ENCODE results near the gene SCRN1. TPM values are rescaled to one million over a fixed set of nuclear protein-coding genes. Genes with fewer than 3 reads are reported as not detected.
"Not testable (repeated sequence)": the region's sequence is repeated elsewhere in the genome, so short reads cannot be mapped to it uniquely, and the experiment has no call there.

SCRN1 gene
- total RNA-seq, 3 donors from 2014 or later (not counting 1 experiment from before 2014, with no cell fraction given) = 23.4 to 31.3 (median 26.9) TPM

DNA sequence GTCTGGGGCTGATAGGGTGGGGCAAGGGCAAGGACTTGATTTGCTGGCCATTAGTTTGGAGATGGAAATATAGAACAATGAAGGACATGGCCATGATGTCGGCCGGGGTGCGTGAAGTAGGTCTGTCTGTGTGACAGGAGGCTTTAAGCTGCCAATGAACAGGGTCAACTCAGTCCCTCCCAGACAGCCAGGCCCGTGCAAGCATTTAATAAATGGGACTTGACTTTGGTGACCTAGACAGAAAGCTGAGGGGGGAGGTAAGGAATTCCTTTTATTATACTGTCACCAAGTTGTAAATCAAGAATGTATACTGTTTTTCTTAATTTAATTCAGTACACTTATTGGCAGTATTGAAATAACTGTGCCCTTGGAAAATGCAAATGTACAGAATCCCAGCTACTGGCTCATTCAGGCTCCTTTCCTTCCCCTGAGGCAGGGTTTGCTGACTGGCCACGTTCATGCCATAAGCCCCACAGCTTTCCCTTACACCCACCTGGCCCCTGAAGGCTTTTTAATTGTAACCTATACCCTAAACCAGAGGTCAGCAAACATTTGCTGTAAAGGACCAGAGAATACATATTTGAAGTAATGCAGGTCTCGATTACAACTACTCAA is 96.1 kb downstream of the SCRN1 start:
- Histone ChIP-seq H3K27ac (ENCODE audit: low read length) (no peak overlapping the region), H3K9me3 (ENCODE audit: control insufficient read depth, insufficient read depth, low read length) (no peaks in the 10 kb centered on the region), H3K4me3 (ENCODE audit: low read length) (no peak overlapping the region), H3K27me3 (ENCODE audit: control insufficient read depth, insufficient read depth, low read length) (no peaks in the 10 kb centered on the region), H3K4me1 (ENCODE audit: control insufficient read depth, insufficient read depth, low read length) (no peaks in the 10 kb centered on the region), H3K36me3 (ENCODE audit: control insufficient read depth, insufficient read depth, low read length) (no peaks in the 10 kb centered on the region)
- 89% methylated on average over 6 of the region's 6 CpGs for WGBS (ENCODE audit: insufficient coverage)
- TF ChIP-seq, protein P1, sequence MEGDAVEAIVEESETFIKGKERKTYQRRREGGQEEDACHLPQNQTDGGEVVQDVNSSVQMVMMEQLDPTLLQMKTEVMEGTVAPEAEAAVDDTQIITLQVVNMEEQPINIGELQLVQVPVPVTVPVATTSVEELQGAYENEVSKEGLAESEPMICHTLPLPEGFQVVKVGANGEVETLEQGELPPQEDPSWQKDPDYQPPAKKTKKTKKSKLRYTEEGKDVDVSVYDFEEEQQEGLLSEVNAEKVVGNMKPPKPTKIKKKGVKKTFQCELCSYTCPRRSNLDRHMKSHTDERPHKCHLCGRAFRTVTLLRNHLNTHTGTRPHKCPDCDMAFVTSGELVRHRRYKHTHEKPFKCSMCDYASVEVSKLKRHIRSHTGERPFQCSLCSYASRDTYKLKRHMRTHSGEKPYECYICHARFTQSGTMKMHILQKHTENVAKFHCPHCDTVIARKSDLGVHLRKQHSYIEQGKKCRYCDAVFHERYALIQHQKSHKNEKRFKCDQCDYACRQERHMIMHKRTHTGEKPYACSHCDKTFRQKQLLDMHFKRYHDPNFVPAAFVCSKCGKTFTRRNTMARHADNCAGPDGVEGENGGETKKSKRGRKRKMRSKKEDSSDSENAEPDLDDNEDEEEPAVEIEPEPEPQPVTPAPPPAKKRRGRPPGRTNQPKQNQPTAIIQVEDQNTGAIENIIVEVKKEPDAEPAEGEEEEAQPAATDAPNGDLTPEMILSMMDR (IDR thresholded peaks at IDR 0.05) = no peak
- ATAC-seq = no peak
- Mint-ChIP-seq H3K4me3 (no peak overlapping the region), H3K4me1 (no peaks in the 10 kb centered on the region), H3K27me3 (ENCODE audit: low read depth in 2 of 2) (peaks cover 9 to 18% of the 10 kb centered on the region in 2 donors), H3K36me3 (no peaks in the 10 kb centered on the region), H3K27ac (no peak overlapping the region), H3K9me3 (no peaks in the 10 kb centered on the region)
- intact Hi-C loops (cut with micrococcal nuclease) = no loop called here
- DNase-seq = no peak

DNA sequence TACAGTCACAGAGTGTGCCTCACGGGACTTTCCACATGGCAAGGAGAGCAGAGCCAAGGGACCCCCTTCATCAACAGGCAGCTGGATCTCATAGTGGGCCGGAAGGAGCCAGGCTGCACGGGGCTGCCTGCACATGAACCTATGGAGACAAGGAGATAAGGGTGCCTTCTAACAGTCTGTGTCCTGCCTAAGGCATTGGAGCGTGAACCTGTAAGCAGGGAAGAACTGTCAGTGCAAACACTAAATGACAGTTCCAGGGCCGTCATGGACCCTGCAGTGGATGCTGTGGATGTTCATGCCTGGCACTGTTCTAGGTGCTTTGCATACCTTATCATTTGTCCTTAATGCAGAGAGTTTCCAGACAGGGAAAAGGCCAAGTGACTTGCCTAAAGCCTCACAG is 97.4 kb downstream of the SCRN1 start:
- Mint-ChIP-seq H3K4me3 (no peak overlapping the region), H3K27ac (no peak overlapping the region), H3K9me3 (no peaks in the 10 kb centered on the region), H3K4me1 (no peaks in the 10 kb centered on the region), H3K36me3 (no peaks in the 10 kb centered on the region), H3K27me3 (ENCODE audit: low read depth in 2 of 2) (peaks cover 2 to 6% of the 10 kb centered on the region in 2 donors)
- TF ChIP-seq, protein P1 (IDR thresholded peaks at IDR 0.05) = no peak
- ATAC-seq (no peak), DNase-seq (no peak)
- intact Hi-C loops (cut with micrococcal nuclease) = no loop called here
- H3K4me1 ChIP-seq (ENCODE audit: control insufficient read depth, insufficient read depth, low read length) = no peaks in the 10 kb centered on the region
- H3K27me3 ChIP-seq (ENCODE audit: control insufficient read depth, insufficient read depth, low read length) = no peaks in the 10 kb centered on the region
- H3K4me3 ChIP-seq (ENCODE audit: low read length) = no peak overlapping the region
- no peaks in the 10 kb centered on the region for H3K36me3 ChIP-seq (ENCODE audit: control insufficient read depth, insufficient read depth, low read length)
- H3K9me3 ChIP-seq (ENCODE audit: control insufficient read depth, insufficient read depth, low read length) = no peaks in the 10 kb centered on the region
- 90% methylated on average over 5 of the region's 5 CpGs for WGBS (ENCODE audit: insufficient coverage)
- H3K27ac ChIP-seq (ENCODE audit: low read length) = no peak overlapping the region

DNA sequence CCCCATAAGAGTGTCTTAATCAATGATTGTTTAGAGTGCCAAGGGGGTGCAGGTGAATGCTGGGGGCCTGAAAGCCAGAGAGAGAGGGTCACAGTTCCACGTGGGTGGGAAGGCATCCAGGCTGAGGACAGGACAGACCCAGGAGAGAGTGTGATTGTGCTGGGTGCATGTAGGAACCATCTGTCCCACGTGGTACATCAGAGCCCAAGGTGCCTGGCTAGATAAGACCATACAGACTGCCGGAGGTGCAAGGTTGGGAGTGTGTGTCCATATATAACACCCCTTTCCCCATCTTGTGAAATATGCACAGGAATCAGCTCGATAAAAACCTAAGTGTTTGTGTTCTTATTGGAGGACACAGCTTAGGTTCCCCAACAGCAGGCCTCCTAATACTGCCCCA is 97.8 kb downstream of the SCRN1 start:
- Histone ChIP-seq H3K36me3 (ENCODE audit: control insufficient read depth, insufficient read depth, low read length) (no peaks in the 10 kb centered on the region), H3K4me3 (ENCODE audit: low read length) (no peak overlapping the region), H3K9me3 (ENCODE audit: control insufficient read depth, insufficient read depth, low read length) (no peaks in the 10 kb centered on the region), H3K27me3 (ENCODE audit: control insufficient read depth, insufficient read depth, low read length) (peaks cover under 1% of the 10 kb centered on the region), H3K4me1 (ENCODE audit: control insufficient read depth, insufficient read depth, low read length) (no peaks in the 10 kb centered on the region), H3K27ac (ENCODE audit: low read length) (no peak overlapping the region)
- no peak overlapping the region for H3K4me3 Mint-ChIP-seq
- intact Hi-C loops (cut with micrococcal nuclease) = no loop called here
- DNase-seq = no peak
- WGBS (ENCODE audit: insufficient coverage) = 62% methylated on average over 1 of the region's 4 CpGs
- H3K27ac Mint-ChIP-seq = no peak overlapping the region
- ATAC-seq = no peak
- TF ChIP-seq, protein P1 (IDR thresholded peaks at IDR 0.05) = no peak
- H3K4me1 Mint-ChIP-seq = no peaks in the 10 kb centered on the region
- peaks cover 0 to 2% of the 10 kb centered on the region in 2 donors for H3K27me3 Mint-ChIP-seq (ENCODE audit: low read depth in 2 of 2)
- no peaks in the 10 kb centered on the region for H3K36me3 Mint-ChIP-seq
- H3K9me3 Mint-ChIP-seq = no peaks in the 10 kb centered on the region

DNA sequence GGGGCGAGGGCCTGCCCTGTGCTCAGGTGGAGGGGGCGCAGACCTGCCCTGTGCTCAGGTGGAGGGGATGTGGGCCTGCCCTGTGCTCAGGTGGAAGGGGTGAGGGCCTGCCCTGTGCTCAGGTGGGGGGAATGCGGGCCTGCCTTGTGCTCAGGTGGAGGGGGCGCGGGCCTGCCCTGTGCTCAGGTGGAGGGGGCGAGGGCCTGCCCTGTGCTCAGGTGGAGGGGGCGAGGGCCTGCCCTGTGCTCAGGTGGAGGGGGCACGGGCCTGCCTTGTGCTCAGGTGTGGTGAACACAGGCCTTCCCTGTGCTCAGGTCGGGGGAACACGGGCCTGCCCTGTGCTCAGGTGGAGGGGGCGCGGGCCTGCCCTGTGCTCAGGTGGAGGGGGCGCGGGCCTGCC is 98.8 kb downstream of the SCRN1 start:
- H3K27ac ChIP-seq (ENCODE audit: low read length); DNase-seq; H3K9me3 ChIP-seq (ENCODE audit: control insufficient read depth, insufficient read depth, low read length); H3K27me3 ChIP-seq (ENCODE audit: control insufficient read depth, insufficient read depth, low read length); H3K4me1 Mint-ChIP-seq; H3K4me3 Mint-ChIP-seq; H3K9me3 Mint-ChIP-seq; H3K27ac Mint-ChIP-seq; H3K36me3 ChIP-seq (ENCODE audit: control insufficient read depth, insufficient read depth, low read length); H3K4me3 ChIP-seq (ENCODE audit: low read length); H3K36me3 Mint-ChIP-seq; H3K4me1 ChIP-seq (ENCODE audit: control insufficient read depth, insufficient read depth, low read length); ATAC-seq; intact Hi-C loops (cut with micrococcal nuclease); H3K27me3 Mint-ChIP-seq (ENCODE audit: low read depth in 2 of 2): not testable (repeated sequence)
- WGBS (ENCODE audit: insufficient coverage) = 89% methylated on average over 9 of the region's 14 CpGs
